Right lobe of liver (tissue), 4 donors: ENCODE results near the gene PDCD5.

Experiments used
- POLR2A ChIP-seq: fragments of 450-650 bp; IDR thresholded peaks from one replicate; pipeline ENCODE4 v1.6.1; 2017; ENCODE audit warnings: antibody characterized with exemption, mild to moderate bottlenecking
- TF ChIP-seq, protein P1 (sequence below), 4 donors: fragments of 200-600 bp in 3 of 4; fragments of 450-650 bp in 1 of 4; IDR thresholded peaks; one replicate each; pipeline versions ENCODE4 v1.5.1 to v1.8.0; 2016 to 2022; ENCODE audit warnings: antibody characterized with exemption in 4 of 4, mild to moderate bottlenecking in 2 of 4
- donor health status: DM: no; HTN: no; CAD: no.
- donor health status: DM: no; HTN: no; CAD: no.
- donor health status: DM: no; HTN: yes; CAD: no.

DNA sequence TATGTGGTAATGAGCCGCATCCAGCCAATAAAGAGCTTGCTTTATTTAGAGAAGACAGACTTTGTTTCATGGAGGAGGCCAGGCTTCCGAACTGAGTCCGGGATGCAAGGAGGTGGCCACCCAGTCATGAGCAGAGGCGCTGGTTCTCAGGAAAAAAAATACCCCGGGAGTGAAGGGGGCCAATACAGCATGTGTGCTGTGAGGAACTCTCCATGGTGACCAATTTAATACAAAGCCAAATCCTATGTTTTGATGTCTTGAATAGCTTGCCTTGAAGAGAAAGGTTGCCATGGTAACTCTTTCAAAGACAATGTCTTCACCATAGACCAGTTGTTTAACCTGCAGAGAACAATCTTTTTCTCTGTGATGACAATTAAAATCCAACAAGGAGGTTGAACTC is 43.4 kb upstream of the PDCD5 start:
- no peak for TF ChIP-seq POLR2A
- TF ChIP-seq, protein P1, sequence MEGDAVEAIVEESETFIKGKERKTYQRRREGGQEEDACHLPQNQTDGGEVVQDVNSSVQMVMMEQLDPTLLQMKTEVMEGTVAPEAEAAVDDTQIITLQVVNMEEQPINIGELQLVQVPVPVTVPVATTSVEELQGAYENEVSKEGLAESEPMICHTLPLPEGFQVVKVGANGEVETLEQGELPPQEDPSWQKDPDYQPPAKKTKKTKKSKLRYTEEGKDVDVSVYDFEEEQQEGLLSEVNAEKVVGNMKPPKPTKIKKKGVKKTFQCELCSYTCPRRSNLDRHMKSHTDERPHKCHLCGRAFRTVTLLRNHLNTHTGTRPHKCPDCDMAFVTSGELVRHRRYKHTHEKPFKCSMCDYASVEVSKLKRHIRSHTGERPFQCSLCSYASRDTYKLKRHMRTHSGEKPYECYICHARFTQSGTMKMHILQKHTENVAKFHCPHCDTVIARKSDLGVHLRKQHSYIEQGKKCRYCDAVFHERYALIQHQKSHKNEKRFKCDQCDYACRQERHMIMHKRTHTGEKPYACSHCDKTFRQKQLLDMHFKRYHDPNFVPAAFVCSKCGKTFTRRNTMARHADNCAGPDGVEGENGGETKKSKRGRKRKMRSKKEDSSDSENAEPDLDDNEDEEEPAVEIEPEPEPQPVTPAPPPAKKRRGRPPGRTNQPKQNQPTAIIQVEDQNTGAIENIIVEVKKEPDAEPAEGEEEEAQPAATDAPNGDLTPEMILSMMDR (IDR thresholded peaks at IDR 0.05), result no peak
